GM12878 (cell line): ENCODE data around the gene CFAP97D2.

ENCODE experiments used
- SUZ12 ChIP-seq: fragments of 200-600 bp; sonication (generic); IDR thresholded peaks from one replicate; pipeline ENCODE4 v1.6.1; 2018; ENCODE audit warnings: antibody characterized with exemption, mild to moderate bottlenecking; ENCODE audit not compliant: unreplicated experiment
- ZZZ3 ChIP-seq: IDR thresholded peaks from 2 replicates; pipeline ENCODE4 v1.6.1; 2011; ENCODE audit warnings: low read depth; ENCODE audit not compliant: control insufficient read depth, insufficient read length

DNA sequence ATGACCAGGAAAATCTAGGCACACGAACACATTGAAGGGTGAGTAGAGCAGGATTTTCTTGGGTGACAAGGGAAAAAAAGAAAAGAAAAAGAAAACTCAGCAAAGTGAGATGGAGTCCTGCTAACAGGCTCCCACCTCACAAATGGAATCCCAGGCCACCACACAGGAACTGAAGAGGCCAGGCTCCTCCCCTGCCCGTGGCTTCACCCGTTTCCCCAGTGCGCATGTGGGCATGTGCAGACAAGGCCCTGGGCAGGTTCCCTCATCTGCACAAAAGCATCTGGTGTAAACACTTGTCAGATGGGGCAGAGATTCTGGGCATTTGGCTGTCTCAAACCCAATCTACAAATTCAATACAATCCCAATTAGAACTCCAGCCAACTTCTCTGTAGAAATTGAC is 24.5 kb downstream of the CFAP97D2 start:
- no peak for TF ChIP-seq ZZZ3
- no peak for TF ChIP-seq SUZ12
